Common myeloid progenitor, CD34-positive (primary cell): Measurements from ENCODE around the gene LSM7.

Source experiments
- CTCF ChIA-PET: fragments of 350-600 bp; sonication (Branson Sonifier 250); formaldehyde crosslinking; loops from one replicate; lab custom pipeline; 2021; ENCODE audit warnings: antibody characterized with exemption; lab: Charles Lee
- POLR2A ChIA-PET: fragments of 350-600 bp; sonication (Branson Sonifier 250); formaldehyde crosslinking; loops from one replicate; lab custom pipeline; 2021; ENCODE audit warnings: antibody characterized with exemption; lab: Charles Lee
- DNase-seq, 3 donors: peaks; one replicate each; pipeline versions ENCODE4 v3.0.0 to v3.0.0-alpha.2; 2013
- H3K27ac ChIP-seq, 2 experiments: 1 replicate in 1 of 2; 2 replicates in 1 of 2; pipeline ENCODE4 v1.7.0; 2013; ENCODE audit warnings: inconsistent platforms in 2 of 2, low read length in 2 of 2, mild to moderate bottlenecking in 2 of 2, low read depth in 1 of 2, moderate library complexity in 1 of 2; ENCODE audit not compliant: severe bottlenecking in 2 of 2, insufficient read depth in 1 of 2, poor library complexity in 1 of 2
- H3K27me3 ChIP-seq, 5 experiments: replicated peaks in 2 of 5; 1 replicate in 3 of 5; 2 replicates in 2 of 5; pipeline versions ENCODE4 v1.6.1 to v1.7.0; 2013; ENCODE audit warnings: low read length in 4 of 5, mild to moderate bottlenecking in 2 of 5, moderate library complexity in 2 of 5, inconsistent platforms in 1 of 5; ENCODE audit not compliant: insufficient read depth in 5 of 5, control insufficient read depth in 4 of 5
- H3K36me3 ChIP-seq, 4 experiments: 1 replicate in 2 of 4; 2 replicates in 2 of 4; pipeline versions ENCODE4 v1.6.1 to v1.7.0; 2013; ENCODE audit warnings: low read length in 3 of 4, control low read depth in 1 of 4, mild to moderate bottlenecking in 1 of 4; ENCODE audit not compliant: control insufficient read depth in 4 of 4, insufficient read depth in 4 of 4
- H3K4me1 ChIP-seq, 4 experiments: 1 replicate in 3 of 4; 2 replicates in 1 of 4; pipeline versions ENCODE4 v1.6.1 to v1.7.1; 2013; ENCODE audit warnings: low read length in 3 of 4, mild to moderate bottlenecking in 3 of 4, control low read depth in 1 of 4, inconsistent platforms in 1 of 4, moderate library complexity in 1 of 4; ENCODE audit not compliant: control insufficient read depth in 4 of 4, insufficient read depth in 4 of 4; ENCODE audit errors: control extremely low read depth in 1 of 4
- H3K4me3 ChIP-seq, 7 experiments: 1 replicate in 4 of 7; 2 replicates in 3 of 7; pipeline versions ENCODE4 v1.5.1 to v1.7.0; 2013; ENCODE audit warnings: mild to moderate bottlenecking in 7 of 7, low read length in 6 of 7, moderate library complexity in 6 of 7, inconsistent platforms in 2 of 7, low read depth in 2 of 7, control low read depth in 1 of 7; ENCODE audit not compliant: insufficient read depth in 4 of 7, control insufficient read depth in 1 of 7; ENCODE audit errors: extremely low read depth in 1 of 7
- H3K9me3 ChIP-seq, 5 experiments: 1 replicate in 4 of 5; 2 replicates in 1 of 5; pipeline versions ENCODE4 v1.6.1 to v1.7.1; 2013; ENCODE audit warnings: low read length in 4 of 5, mild to moderate bottlenecking in 2 of 5, inconsistent platforms in 1 of 5, low read depth in 1 of 5, moderate library complexity in 1 of 5; ENCODE audit not compliant: control insufficient read depth in 4 of 5, insufficient read depth in 2 of 5; ENCODE audit errors: control extremely low read depth in 1 of 5
- WGBS: methylation state at CpG from one replicate; pipeline ENCODE4 v1.1.5; 2013; ENCODE audit not compliant: insufficient coverage; 5-methylcytosine and 5-hydroxymethylcytosine counted together

LSM7 gene

GRCh38 chr19:2323707-2324106, 4.7 kb downstream of the LSM7 start:
- ChIA-PET CTCF (interaction anchor here (0.8 to 2.9 kb wide), 5 partner anchors 8 to 70 kb away, joined by 3 to 14 read pairs (median 7); no protein-coding TSS in a partner anchor), POLR2A (interaction anchor here (1.0 to 2.7 kb wide), 3 partner anchors 8 to 33 kb away, joined by 4 to 23 read pairs (median 7); no protein-coding TSS in a partner anchor)
- 83% methylated on average over 7 of the region's 19 CpGs for WGBS
- Histone ChIP-seq H3K9me3 (no peaks in the 10 kb centered on the region), H3K36me3 (peaks cover 0 to 54% (median 19%) of the 10 kb centered on the region in 4 experiments), H3K27me3 (no peaks in the 10 kb centered on the region), H3K4me1 (peaks cover 2 to 59% (median 41%) of the 10 kb centered on the region in 4 experiments), H3K27ac (peak overlapping the region; percentile 73 to 86), H3K4me3 (no peak overlapping the region)
- DNase-seq, result no peak

DNA sequence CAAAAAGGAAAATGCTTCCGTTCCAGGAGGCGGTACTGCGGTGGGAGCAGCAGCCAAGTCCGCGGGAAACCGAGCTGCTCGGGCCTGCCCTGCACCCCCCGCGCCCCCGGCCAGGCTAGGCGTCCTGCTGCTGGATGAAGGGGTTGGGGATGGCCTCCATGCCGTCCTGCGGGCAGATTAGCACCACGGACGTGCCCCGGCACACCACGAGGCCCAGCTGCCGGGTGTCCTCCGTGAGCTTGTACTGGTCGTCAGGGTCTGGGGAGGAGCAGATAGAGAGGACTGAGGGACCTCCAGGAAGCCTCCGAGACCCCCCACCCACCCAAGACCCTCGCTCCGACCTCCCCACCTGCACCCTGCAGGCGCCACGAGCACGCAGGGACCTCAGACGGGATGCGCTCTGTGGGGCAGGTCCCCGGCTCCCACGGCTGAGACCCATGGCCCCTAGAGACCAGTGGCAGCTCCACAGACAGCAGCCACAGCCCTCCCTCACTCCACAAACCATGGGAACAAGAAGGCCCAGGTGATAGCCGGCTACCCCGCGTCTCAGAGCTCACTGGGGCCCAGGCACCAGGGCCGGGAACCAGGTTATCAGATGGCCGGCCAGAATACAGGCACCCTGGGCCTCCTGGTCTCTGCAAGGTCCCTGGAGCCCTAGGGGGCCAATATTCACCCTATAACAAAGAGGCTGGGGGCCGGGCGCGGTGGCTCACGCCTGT, 6.7 kb downstream of the LSM7 start:
- WGBS, result 95% methylated on average over 35 of the region's 39 CpGs
- Histone ChIP-seq H3K4me1 (peaks cover 0 to 58% (median 31%) of the 10 kb centered on the region in 4 experiments), H3K36me3 (peaks cover 0 to 51% (median 19%) of the 10 kb centered on the region in 4 experiments), H3K4me3 (no peak overlapping the region), H3K27me3 (no peaks in the 10 kb centered on the region), H3K27ac (no peak overlapping the region), H3K9me3 (no peaks in the 10 kb centered on the region)
- CTCF ChIA-PET, result interaction anchor here (0.5 to 2.5 kb wide), 6 partner anchors 10 to 85 kb away, joined by 3 to 8 read pairs (median 4); no protein-coding TSS in a partner anchor
- POLR2A ChIA-PET, result interaction anchor here (0.5 kb wide), 1 partner anchor 169 kb away, joined by 3 read pairs; no protein-coding TSS in a partner anchor
- no peak for DNase-seq

- no peak overlapping the region for H3K4me3 ChIP-seq
- H3K27me3 ChIP-seq, result no peaks in the 10 kb centered on the region
- no peak for DNase-seq
- H3K27ac ChIP-seq, result no peak overlapping the region
- ChIA-PET CTCF (interaction anchor here (0.9 to 2.5 kb wide), 3 partner anchors 11 to 26 kb away, joined by 3 to 8 read pairs (median 4); no protein-coding TSS in a partner anchor), POLR2A (interaction anchor here (0.5 kb wide), 1 partner anchor 168 kb away, joined by 3 read pairs; no protein-coding TSS in a partner anchor)
- 83% methylated on average over 10 of the region's 12 CpGs for WGBS
- H3K9me3 ChIP-seq, result no peaks in the 10 kb centered on the region
- H3K36me3 ChIP-seq, result peaks cover 0 to 46% (median 19%) of the 10 kb centered on the region in 4 experiments
- H3K4me1 ChIP-seq, result peaks cover 0 to 53% (median 29%) of the 10 kb centered on the region in 4 experiments
Observed at GRCh38 chr19:2320939-2321338, 7.4 kb downstream of the LSM7 start.

- Histone ChIP-seq H3K27me3 (no peaks in the 10 kb centered on the region), H3K27ac (no peak overlapping the region), H3K4me3 (no peak overlapping the region), H3K9me3 (peaks cover 0 to 2% (median under 1%) of the 10 kb centered on the region in 5 experiments), H3K4me1 (peaks cover 0 to 50% (median 24%) of the 10 kb centered on the region in 4 experiments), H3K36me3 (peaks cover 0 to 37% (median 19%) of the 10 kb centered on the region in 4 experiments)
- no peak for DNase-seq
- POLR2A ChIA-PET, result no interaction called here
- WGBS, result 97% methylated on average over 12 of the region's 12 CpGs
- CTCF ChIA-PET, result no interaction called here
Observed at GRCh38 chr19:2320049-2320448, 8.3 kb downstream of the LSM7 start.

DNA sequence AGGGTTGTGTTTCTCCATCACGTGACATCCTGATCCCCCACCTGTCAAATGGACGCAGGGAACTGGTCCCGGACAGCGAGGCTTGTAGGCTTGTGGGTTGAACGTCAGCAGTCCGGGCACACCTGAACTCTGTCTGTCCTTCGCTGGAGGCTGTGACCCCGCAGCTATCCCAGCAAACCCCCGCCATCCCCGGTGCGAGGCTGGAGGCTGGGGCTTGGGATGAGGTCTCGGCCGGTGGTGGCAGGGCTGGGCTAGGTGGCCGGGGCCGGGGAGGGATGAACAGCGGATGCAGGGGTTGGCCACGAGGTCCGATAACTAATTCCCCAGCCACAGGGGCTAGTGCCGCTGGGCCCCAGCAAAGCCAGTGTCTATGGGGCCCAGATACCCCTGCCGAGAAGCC, 8.8 kb downstream of the LSM7 start:
- Histone ChIP-seq H3K36me3 (peaks cover 0 to 32% (median 19%) of the 10 kb centered on the region in 4 experiments), H3K4me1 (peaks cover 0 to 45% (median 19%) of the 10 kb centered on the region in 4 experiments), H3K27ac (no peak overlapping the region), H3K9me3 (peaks cover 0 to 7% (median 5%) of the 10 kb centered on the region in 5 experiments), H3K4me3 (no peak overlapping the region), H3K27me3 (no peaks in the 10 kb centered on the region)
- DNase-seq, result no peak
- ChIA-PET POLR2A (interaction anchor here (1.2 kb wide), 1 partner anchor 11 kb away, joined by 3 read pairs; no protein-coding TSS in a partner anchor), CTCF (no interaction called here)
- 95% methylated on average over 20 of the region's 20 CpGs for WGBS

GRCh38 chr19:2318923-2319322, 9.5 kb downstream of the LSM7 start:
- peaks cover 2 to 7% (median 5%) of the 10 kb centered on the region in 5 experiments for H3K9me3 ChIP-seq
- H3K4me3 ChIP-seq, result no peak overlapping the region
- peaks cover 0 to 26% (median 16%) of the 10 kb centered on the region in 4 experiments for H3K36me3 ChIP-seq
- peaks cover 0 to 39% (median 14%) of the 10 kb centered on the region in 4 experiments for H3K4me1 ChIP-seq
- WGBS, result 77% methylated on average over 3 of the region's 6 CpGs
- H3K27me3 ChIP-seq, result no peaks in the 10 kb centered on the region
- POLR2A ChIA-PET, result interaction anchor here (0.5 to 1.2 kb wide), 4 partner anchors 10 to 74 kb away, joined by 3 to 8 read pairs (median 3); no protein-coding TSS in a partner anchor
- no peak overlapping the region for H3K27ac ChIP-seq
- DNase-seq, result no peak
- CTCF ChIA-PET, result interaction anchor here (1.0 kb wide), 2 partner anchors 36 to 88 kb away, joined by 3 read pairs; no protein-coding TSS in a partner anchor
